DND-41 (cell line): ENCODE measurements around the gene KLHL17.
"Not testable (repeated sequence)": the region's sequence is repeated elsewhere in the genome, so short reads cannot be mapped to it uniquely, and the experiment has no call there.

Source experiments
- ATAC-seq: fragments of 200-7000 bp; cut with Tn5 transposase; 3 replicates; pipeline ENCODE4 v1.9.1; 2021; ENCODE audit warnings: low read depth; ENCODE audit not compliant: insufficient read depth
- DNase-seq: peaks from one replicate; pipeline ENCODE4 v3.0.0-alpha.2; 2020
- H2AFZ ChIP-seq: 2 replicates; pipeline ENCODE4 v1.6.0; 2012; ENCODE audit warnings: low read depth, low read length
- H3K27ac ChIP-seq: 2 replicates; pipeline ENCODE4 v1.5.1; 2012; ENCODE audit warnings: low read length, inconsistent platforms
- H3K27me3 ChIP-seq: fragments of 200-600 bp; sonication (generic); 2 replicates; pipeline ENCODE4 v1.6.0; 2012; ENCODE audit warnings: low read length, mild to moderate bottlenecking, inconsistent platforms; ENCODE audit not compliant: insufficient read depth, poor library complexity
- H3K36me3 ChIP-seq: 2 replicates; pipeline ENCODE4 v1.5.1; 2012; ENCODE audit warnings: low read length, inconsistent platforms; ENCODE audit not compliant: insufficient read depth
- H3K4me1 ChIP-seq: 2 replicates; pipeline ENCODE4 v1.5.1; 2012; ENCODE audit warnings: mild to moderate bottlenecking, low read length; ENCODE audit not compliant: insufficient read depth
- H3K4me2 ChIP-seq: 2 replicates; pipeline ENCODE4 v1.6.0; 2012; ENCODE audit warnings: mild to moderate bottlenecking, moderate library complexity, low read length, inconsistent platforms; ENCODE audit not compliant: insufficient read depth
- H3K4me3 ChIP-seq, 2 experiments: fragments of 200-600 bp in 1 of 2; shearing (Covaris generic) in 1 of 2; 2 replicates each; pipeline ENCODE4 v1.5.1; 2012 to 2016; ENCODE audit warnings: inconsistent platforms in 2 of 2, low read length in 2 of 2, mild to moderate bottlenecking in 2 of 2, low read depth in 1 of 2, moderate library complexity in 1 of 2
- H3K79me2 ChIP-seq: 2 replicates; pipeline ENCODE4 v1.6.0; 2012; ENCODE audit warnings: low read length, inconsistent platforms; ENCODE audit not compliant: insufficient read depth
- H3K9ac ChIP-seq: 2 replicates; pipeline ENCODE4 v1.6.0; 2012; ENCODE audit warnings: low read depth, mild to moderate bottlenecking, inconsistent platforms, low read length, moderate library complexity
- H3K9me3 ChIP-seq: 2 replicates; pipeline ENCODE4 v1.5.1; 2012; ENCODE audit warnings: low read length, moderate library complexity, mild to moderate bottlenecking, inconsistent platforms; ENCODE audit not compliant: insufficient read depth, severe bottlenecking
- H4K20me1 ChIP-seq: 2 replicates; pipeline ENCODE4 v1.6.0; 2012; ENCODE audit warnings: low read length; ENCODE audit not compliant: insufficient read depth
- EZH2 ChIP-seq: IDR thresholded peaks from 3 replicates; pipeline ENCODE4 v1.6.1; 2012; ENCODE audit warnings: borderline replicate concordance, low read depth, mild to moderate bottlenecking, moderate library complexity, low read length, inconsistent platforms; ENCODE audit not compliant: severe bottlenecking
- TF ChIP-seq, protein P1 (sequence below): IDR thresholded peaks from 2 replicates; pipeline ENCODE4 v1.5.1; 2012; ENCODE audit warnings: borderline replicate concordance, low read length, moderate library complexity, mild to moderate bottlenecking; ENCODE audit not compliant: poor library complexity, severe bottlenecking; ENCODE audit errors: extremely low read depth

Gene KLHL17

DNA sequence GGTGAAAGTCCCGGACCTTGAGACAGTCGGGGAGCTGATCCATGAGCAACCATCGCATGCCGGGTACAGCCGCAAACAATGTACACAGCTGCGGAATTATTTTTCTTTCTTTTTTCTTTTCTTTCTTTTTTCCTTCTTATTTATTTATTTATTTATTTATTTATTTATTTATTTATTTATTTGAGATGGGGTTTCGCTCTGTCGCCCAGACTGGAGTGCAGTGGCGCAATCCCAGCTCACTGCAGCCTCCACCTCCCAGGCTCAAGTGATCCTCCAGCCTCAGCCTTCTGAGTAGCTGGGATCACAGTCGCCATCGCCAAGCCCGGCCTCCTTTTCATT lies 24.1 kb downstream of the KLHL17 start:
- Histone ChIP-seq H3K36me3 (no peaks in the 10 kb centered on the region), H3K79me2 (no peaks in the 10 kb centered on the region), H4K20me1 (peaks cover 12% of the 10 kb centered on the region), H3K4me2 (peak overlapping the region; percentile 41; the same call in 1 of the 2 replicates), H3K4me3 (no peak overlapping the region), H2AFZ (no peak overlapping the region), H3K27ac (no peak overlapping the region), H3K9ac (no peak overlapping the region), H3K9me3 (no peaks in the 10 kb centered on the region), H3K4me1 (peaks cover 2% of the 10 kb centered on the region; the same call in 1 of the 2 replicates), H3K27me3 (no peaks in the 10 kb centered on the region)
- TF ChIP-seq, protein P1, sequence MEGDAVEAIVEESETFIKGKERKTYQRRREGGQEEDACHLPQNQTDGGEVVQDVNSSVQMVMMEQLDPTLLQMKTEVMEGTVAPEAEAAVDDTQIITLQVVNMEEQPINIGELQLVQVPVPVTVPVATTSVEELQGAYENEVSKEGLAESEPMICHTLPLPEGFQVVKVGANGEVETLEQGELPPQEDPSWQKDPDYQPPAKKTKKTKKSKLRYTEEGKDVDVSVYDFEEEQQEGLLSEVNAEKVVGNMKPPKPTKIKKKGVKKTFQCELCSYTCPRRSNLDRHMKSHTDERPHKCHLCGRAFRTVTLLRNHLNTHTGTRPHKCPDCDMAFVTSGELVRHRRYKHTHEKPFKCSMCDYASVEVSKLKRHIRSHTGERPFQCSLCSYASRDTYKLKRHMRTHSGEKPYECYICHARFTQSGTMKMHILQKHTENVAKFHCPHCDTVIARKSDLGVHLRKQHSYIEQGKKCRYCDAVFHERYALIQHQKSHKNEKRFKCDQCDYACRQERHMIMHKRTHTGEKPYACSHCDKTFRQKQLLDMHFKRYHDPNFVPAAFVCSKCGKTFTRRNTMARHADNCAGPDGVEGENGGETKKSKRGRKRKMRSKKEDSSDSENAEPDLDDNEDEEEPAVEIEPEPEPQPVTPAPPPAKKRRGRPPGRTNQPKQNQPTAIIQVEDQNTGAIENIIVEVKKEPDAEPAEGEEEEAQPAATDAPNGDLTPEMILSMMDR, result no peak
- no peak for TF ChIP-seq EZH2
- DNase-seq, result no peak
- ATAC-seq, result no peak; the same call in 2 of the 3 replicates

DNA sequence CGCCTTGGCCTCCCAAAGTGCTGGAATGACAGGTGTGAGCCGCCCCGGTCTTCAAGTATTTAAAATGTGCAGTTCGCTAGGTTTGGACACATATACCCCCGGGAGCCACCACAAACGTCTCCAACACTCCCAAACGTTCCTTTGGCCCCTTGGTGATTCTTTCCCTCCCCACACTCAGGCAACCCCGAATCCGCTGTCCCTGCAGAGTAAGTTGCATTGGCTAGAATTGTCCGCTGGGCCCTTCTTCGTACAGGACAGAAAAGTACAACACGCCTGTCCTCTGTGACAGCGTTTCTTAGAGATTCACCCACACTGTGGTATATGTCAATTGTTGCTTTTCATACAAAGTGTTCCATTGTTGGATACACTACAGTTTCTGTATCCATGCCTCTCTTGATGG lies 24.7 kb downstream of the KLHL17 start:
- ATAC-seq, result no peak
- H3K27me3 ChIP-seq, result no peaks in the 10 kb centered on the region
- no peaks in the 10 kb centered on the region for H3K9me3 ChIP-seq
- H3K4me2 ChIP-seq, result no peak overlapping the region
- H3K36me3 ChIP-seq, result no peaks in the 10 kb centered on the region
- H3K4me1 ChIP-seq, result peaks cover 2% of the 10 kb centered on the region; the same call in 1 of the 2 replicates
- peaks cover 5% of the 10 kb centered on the region for H4K20me1 ChIP-seq
- no peak overlapping the region for H3K4me3 ChIP-seq
- H2AFZ ChIP-seq, result no peak overlapping the region
- no peak overlapping the region for H3K9ac ChIP-seq
- H3K79me2 ChIP-seq, result no peaks in the 10 kb centered on the region
- H3K27ac ChIP-seq, result no peak overlapping the region
- DNase-seq, result no peak
- no peak for TF ChIP-seq EZH2
- TF ChIP-seq, protein P1, result no peak

GRCh38 chr1:988061-988460 lies 27.7 kb downstream of the KLHL17 start:
- not testable (repeated sequence) for H3K9ac ChIP-seq, H3K36me3 ChIP-seq, H3K79me2 ChIP-seq, H3K9me3 ChIP-seq, H3K27me3 ChIP-seq, H4K20me1 ChIP-seq, DNase-seq, H3K4me1 ChIP-seq, ATAC-seq, H3K4me2 ChIP-seq, H2AFZ ChIP-seq, H3K27ac ChIP-seq, H3K4me3 ChIP-seq

DNA sequence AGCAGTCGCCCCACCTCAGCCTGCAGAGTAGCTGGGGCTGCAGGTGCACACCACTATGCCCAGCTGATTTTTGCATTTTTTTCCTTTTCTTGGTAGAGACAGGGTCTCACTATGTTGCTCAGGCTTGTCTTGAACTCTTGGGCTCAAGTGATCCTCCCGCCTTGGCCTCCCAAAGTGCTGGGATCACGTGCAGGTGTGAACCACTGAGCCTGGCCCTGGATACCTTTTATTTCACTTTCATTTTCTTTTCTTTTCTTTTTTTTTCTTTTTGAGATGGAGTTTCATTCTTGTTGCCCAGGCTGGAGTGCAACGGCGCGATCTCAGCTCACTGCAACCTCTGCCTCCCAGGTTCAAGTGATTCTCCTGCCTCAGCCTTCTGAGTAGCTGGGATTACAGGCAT lies 30.9 kb downstream of the KLHL17 start:
- H3K79me2 ChIP-seq, H3K4me2 ChIP-seq, H3K9ac ChIP-seq, H3K27ac ChIP-seq, H2AFZ ChIP-seq, ATAC-seq, DNase-seq, H3K9me3 ChIP-seq, H3K36me3 ChIP-seq, H3K4me3 ChIP-seq, H3K4me1 ChIP-seq, H3K27me3 ChIP-seq, H4K20me1 ChIP-seq: not testable (repeated sequence)
